GM21786 (cell line): Measurements from ENCODE around the gene OR2F1.

Source experiments
- ATAC-seq: cut with Tn5 transposase; IDR thresholded peaks from one replicate; pipeline ENCODE4 v1.9.1; 2021; ENCODE audit not compliant: unreplicated experiment

The OR2F1 gene, protein sequence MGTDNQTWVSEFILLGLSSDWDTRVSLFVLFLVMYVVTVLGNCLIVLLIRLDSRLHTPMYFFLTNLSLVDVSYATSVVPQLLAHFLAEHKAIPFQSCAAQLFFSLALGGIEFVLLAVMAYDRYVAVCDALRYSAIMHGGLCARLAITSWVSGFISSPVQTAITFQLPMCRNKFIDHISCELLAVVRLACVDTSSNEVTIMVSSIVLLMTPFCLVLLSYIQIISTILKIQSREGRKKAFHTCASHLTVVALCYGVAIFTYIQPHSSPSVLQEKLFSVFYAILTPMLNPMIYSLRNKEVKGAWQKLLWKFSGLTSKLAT

DNA sequence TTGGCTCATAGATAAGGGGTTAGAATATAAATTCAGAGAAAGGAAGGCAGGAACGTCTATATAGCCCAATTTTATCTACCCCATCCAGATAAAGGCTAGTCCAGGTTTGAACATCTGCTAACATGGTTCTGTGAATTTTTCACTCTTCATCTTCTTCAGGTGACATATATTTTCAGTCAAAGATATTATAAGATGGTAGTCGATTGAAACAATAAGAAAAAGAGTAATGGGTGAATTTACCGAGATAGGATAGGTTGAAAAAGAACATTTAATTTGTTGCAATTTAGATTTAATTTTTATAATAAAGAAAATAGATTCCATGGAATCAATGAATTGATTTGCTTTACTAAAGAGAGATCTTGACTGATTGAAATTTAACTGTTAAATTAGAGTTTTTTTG is at the start of gene OR2F1:
Gene OR2F1 (plus strand): TSS at position 301 of the 400 bp plus-strand sequence. CDS start 5,127 bp downstream, outside the sequence.
- ATAC-seq: no peak

DNA sequence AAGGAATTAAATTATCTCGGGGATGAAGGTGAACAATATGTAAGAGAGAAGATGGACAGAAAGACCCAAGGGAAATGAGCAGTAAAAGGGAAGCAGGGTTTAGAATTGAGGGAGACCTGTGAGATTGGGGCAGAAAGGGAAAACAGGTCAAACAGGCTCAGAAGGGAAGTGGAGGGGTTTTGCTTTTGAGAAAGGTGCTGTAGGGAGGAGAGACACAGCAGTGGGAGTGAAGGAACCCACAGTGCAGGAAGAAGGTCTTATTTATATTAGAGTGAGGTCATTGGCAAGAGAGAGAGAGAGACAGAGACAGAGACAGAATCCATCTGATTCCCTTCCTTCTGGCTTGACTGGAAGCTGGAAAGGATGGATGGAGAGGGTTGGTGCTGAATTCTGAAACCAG is 49.1 kb upstream of the OR2F1 start:
- no peak for ATAC-seq

DNA sequence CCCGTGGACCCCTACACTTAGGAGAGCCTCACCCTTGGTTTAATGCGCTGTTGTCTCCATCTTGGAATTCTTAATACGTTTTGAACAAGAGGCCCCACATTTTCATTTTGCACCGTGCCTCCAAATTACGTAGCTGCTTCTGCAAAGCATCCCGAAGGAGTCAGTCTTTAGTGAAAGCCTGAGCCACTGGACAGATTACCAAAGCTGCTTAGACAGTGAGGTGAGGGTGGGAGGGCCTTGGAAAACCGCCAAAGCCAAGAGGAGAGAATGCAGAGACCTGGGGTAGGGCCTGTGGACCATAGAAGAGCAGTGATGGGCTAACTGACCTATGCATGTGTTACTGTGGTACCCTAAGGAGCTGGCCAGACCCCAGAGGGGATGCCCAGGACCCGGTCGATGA is 48.5 kb upstream of the OR2F1 start:
- no peak for ATAC-seq

DNA sequence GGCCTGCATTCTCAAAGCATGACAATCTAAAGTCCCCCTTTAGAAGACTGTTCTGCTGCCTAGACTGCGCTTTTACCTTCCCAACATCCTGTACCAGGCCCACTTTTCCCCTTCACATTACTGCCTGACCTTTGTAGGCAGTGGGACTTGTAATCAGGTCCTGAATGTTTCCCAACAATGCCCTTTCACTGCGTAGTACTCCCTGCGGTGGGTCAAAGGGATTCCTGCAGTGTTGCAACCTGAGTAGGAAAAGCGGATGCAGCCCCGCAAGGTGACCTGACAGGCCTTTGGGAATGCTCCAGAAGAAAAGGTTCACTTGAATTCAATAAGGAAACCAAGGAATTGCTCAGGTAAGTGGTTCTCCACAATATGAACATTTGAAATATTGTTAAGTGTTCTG is 47.7 kb upstream of the OR2F1 start:
- no peak for ATAC-seq

DNA sequence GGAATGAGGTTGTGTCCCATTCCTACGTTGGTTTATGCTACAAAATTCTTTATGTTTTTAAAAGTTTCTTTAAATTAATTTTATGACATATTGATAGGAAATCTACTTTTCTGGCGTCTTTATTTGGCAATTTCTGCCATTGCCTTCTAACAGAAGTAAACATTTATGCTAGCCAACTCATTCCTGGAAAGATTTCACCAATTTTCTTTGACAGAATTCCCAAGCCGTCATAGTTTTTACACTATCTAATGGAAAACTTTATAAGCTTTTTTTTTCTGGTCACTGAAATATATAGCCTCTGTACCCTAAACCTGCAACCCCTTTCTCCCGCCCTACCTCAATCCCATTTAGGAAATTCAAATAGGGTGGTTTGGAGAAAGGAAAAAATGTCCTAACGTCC is 46.5 kb upstream of the OR2F1 start:
- ATAC-seq: no peak

DNA sequence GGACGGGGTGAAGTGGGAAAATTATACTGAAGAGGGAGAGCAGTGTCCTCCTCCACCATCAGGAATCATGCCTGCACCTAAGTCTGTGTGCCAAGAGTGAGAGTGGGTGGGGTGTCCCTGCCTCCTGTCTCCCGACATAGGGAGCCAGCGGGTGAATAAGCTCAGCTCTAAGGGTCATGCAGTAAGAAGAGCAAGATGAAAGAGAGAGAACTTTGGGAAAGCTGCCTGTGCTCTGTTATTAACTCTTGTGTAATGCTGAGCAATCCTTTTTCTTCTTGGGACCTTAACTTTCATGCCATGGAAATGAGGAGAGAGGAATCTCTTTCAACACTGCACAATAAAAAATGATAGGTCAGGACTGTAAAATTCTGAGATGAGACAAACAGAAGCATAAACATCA is 44.8 kb upstream of the OR2F1 start:
- ATAC-seq: no peak

DNA sequence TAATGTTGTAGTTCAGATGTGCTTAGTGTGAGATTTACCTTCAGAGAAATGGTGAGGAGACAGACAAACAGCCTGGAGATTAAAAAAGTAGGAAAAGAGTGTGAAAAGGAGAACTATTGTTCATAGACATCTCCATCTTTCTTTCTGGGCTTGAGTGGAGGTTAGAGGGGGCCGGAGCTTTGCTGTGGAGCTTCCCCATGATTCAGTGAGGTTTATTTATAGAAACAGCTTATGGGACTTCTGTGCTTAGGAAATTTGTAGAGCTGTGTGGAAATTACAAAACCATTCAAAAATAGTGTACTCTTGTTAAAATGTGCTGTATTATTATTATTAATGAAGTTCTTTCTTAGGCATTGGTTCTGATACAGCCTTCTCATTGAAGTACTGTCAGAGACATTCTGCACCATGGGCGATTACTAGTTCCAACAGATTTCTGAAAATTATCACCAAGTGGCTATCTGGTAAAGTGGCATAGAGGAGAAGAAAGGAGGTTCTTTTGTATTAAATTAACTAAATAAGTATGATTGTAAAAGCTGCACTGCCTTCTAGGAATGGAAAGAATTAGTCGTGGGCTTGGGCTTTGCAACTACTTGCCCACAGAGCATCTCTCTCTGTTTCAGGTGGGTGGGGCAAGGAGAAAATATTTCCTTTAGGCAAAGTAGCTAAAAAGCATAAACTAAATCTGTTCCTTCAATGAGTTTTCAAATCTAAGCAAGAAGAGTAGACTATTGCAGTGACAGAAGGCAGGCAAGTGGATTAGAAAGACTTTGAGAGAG is 44.0 kb upstream of the OR2F1 start:
- ATAC-seq: no peak

DNA sequence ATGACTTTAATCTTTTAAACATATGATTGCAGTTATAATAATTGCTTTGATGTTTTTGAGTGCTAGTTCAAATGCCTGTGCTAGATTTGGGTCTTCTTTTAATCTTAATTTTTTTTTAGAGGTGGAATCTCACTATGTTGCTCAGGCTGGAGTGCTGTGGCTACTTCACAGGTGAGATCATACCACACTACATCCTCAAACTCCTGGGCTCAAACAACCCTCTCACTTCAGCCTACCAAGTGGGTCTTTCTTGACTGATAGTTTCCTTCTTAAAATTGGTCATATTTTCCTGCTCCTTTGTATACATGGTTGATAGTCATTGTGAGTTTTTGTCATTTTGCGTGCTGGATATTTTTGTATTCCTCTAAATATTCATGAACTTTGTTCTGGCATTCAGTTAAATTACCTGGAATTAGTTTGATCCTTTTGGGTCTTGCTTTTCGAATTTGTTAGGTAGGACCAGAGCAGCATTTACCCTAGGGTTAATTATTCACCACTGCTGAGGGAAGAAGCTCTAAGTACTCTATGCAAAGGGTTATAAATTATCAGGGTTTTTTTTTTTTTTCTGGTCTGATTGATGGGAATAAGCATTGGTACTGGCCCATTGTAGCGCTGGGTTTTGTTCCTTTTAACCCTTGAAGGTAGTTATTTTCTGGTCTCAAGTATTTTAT is 40.6 kb upstream of the OR2F1 start:
- ATAC-seq: no peak

DNA sequence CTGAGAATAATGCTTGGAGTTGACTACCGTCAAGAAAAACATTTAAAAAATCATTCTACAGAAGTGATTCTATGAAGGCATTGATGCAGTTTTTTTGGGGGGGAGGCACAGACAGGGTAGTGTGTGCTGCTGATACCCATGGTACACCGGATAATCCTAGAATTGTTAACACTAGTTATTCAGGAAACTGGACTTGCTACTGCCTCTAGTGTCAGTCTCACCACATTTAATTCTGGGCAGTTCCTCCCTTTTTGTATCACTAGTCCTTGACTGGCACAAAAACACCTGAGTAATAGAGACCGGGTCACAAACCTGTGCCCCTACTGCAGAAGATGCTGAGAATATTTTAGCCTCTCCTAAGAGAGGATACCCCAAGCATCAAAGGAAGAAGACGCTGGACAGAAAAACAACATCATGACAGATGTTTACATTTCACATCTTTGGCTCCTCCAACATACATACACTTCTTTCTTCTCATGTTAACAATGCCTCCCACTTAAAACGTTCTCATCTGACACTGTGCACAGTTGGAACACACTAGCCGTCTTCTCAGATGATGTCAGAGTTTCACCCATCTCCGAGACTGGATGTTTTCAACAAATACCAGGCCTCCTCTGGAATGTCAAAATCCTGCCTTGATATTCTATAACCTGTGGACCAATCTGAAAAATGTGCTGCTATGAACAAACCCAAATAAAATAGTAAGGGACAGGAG is 39.5 kb upstream of the OR2F1 start:
- no peak for ATAC-seq

DNA sequence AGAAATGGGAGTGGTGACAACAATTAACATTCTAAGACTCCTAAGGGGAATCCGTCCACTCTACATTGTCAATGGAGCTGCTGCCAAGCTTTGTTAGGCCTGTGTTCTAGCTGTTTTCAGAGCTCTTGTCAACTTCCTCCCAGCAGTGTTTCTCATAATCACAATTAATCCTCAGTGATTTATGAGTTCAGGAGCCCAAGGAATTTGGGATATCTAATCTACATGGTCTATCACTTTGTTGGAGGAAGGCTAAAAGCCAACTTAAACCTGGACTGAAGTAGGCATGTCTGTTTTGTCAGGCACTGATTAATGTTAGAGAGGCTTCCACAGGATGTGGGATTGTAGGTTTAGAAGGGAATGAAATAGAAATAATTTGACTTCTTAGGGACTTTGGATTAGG is 29.8 kb upstream of the OR2F1 start:
- no peak for ATAC-seq

DNA sequence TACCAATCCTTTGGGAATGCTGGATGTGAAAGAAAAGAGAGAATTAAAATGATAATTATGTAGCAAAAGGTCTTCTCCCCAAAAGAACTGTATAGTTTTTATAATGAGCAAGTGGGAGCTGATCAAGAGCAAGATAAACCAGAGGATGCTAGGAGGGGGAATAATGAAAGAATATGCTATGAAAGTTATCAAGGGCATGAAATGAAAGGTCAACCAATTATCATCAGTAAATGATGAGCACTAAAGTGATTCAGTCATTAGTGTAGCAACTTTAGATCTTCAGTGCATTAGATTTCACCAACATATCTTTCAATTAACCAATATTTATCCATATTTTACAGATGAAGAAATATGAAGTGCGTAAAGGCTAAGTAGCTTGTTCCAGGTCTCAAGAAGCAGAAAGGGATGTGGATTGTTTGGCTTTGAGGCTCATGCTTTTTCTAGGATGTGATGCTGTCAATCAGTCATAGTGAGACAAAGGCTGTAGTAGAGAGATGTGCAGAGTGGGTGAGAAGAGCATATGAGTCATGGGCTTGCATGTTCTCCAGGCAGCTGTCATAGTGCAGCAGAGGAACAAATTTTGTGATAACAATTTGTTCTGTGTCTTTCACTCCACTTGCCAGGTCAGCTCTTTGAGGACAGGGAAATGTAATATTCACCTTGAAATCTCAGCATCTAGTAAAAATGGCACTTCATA is 25.3 kb upstream of the OR2F1 start:
- ATAC-seq: no peak

DNA sequence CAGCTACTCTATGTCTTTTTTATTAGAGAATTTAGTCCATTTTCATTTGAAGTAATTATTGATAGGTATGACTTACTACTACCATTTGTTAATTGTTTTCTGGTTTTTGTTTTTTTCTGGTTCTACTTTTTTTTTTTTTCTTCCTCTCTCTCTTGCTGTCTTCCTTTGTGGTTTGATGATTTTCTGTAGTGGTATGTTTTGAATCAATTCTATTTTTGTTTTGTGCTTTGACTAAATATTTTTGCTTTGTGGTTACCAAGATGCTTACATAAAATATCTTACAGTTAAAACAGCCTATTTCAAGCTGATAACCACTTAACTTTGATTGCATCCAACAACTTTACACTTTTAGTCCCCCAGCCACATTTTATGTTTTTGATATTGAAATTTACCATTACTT is 22.9 kb upstream of the OR2F1 start:
- ATAC-seq: no peak

DNA sequence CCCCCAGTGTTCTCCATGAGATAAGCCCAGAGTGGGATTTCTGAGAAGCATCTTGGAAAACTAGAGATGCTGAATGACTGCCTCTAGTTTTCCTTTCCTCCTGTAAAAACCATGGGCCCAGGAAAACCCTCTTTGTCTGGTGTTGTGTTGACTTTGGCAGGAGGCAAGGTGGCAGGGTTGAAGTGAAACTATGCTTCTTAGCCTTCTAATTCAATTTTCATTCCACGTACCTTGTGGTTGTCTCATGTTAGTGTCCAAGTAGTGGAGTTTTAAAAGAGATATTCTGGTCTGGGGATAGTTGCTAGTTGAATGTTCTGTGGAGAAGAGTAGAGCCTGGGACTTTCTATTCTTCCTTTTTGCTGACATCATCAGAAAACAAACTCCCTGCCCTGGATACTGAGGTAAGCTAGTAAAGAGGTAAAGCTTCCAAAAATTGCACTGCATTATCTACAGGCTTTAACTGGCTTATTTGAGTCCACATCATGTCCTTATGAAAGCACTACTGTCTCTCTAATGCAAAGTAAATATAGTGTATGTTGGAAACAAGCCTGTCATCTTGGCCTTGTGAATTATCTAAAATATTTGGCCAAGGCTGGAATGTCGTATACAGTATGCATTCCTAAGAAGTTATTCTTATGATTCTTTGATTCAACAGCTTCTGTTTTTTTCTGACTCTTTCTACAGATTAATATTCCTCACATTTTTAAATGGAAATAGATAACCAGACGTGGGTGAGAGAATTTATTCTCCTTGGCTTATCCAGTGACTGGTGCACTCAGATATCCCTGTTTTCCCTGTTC is 19.9 kb upstream of the OR2F1 start, which contains the start of gene OR2F2:
Gene OR2F2 (plus strand): TSS at position 708 of the 800 bp plus-strand sequence. CDS start 0 bp downstream, at position 708.
- ATAC-seq: no peak

DNA sequence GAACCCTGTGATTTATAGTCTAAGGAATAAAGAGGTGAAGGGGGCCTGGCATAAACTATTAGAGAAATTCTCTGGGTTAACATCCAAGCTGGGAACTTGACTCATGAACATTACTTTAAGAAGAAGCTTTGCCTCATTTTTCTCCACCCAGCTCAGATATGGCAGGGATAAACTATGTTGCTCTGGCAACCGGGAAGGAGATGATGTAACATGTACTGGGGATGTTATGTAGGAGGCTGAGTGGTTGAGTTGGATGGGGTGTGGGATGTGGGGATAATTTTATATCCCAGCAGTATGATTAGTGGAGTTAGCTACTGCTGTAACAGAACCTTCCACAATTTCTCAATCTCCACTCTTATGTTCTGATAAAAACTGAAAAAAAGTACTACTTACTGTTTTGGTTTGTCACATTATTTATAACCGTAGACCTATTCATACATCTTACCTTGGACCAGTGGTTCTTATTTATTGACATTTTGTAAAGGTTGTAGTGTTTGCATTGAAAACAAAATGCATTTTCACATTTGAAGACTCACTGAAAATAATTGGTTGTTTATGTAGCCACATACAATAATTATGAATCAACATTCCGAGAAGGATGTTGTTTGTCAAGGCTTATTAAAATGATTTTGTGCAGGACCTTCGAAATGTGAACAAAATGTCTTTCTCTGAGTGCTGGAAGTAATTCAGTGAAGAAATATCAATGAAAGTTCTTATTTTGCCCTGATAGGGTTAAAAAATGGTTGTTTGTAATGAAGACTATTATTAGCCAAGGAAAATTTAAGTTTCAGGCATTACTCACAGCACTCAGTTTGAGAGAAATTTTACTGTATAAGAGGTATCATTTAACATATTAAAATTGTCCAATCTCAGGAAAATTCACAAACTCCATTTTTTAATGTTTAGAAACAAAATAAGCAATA is 18.3 kb upstream of the OR2F1 start:
- ATAC-seq: no peak

DNA sequence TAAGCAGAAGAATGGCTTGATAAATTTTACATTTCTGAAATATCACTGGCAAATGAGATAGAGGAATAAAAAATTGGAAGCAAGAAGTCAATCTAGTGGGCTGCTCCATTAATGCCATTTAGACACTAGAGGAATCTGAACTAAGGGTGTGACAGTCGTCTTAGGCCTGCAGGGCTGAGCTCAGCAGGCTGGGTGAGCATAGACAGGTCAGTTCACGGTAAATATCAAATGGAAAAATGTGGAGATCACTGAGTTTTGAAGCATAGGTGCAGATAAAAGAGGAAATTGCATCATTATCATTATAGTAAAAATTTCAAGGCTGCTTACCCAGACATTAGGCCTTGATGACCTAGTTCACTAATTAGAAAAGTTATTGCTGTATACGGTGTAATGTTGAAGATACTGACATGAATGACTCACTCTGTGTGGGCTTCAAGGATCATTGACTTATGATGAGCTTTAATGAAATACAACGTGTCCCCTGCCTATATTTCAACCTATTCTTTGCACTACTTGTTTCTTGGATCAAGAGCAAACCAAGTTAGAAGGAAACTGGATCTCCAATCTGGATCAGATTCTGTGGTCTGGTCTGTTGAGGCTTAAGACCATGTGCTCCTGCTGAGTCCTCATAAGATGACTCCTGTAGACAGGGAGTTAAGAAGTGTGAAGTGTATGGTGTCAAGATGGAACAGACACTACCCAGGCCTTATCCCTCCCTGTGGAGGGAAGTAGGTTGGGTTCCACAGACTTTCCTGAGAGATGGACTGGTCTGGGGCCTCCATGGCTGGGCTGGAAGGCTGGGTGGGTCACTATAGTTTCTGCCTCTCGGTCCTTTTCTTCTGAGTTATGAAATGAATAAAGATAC is 16.0 kb upstream of the OR2F1 start:
- no peak for ATAC-seq

DNA sequence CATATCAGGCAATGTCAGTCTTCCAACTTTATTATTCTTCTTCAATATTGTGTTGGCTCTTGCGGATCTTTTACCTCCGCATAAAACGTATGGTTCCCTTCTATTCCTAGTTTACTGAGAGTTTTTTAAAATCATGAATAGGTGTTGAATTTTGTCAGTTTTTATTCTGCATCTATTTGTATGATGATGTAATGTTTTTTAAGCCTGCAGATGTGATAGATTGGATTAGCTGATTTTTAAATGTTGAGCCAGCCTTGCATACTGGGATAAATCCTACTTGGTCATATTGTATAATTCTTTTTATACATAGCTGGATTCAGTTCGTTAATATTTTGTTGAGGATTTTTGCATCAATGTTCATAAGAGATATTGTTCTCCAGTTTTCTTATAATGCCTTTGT is 9.2 kb upstream of the OR2F1 start:
- no peak for ATAC-seq

DNA sequence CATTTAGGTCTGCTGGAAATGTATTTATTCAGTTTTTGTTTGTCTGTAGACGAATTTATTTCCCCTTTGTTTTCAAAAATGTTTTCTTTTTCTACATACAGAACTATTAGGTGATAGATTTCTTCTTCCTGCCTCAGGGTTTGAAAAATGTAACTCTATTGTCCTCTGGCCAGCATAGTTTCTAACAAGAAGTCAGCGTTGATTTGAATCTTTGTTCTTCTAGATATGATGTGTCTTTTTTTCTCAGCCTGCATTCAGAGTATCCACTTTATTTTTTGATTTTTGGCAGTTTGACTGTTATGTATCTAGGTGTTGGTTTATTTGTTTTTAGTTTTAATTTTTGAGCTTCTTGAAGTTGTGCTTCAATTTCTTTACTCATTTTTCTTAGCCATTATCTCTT is 7.5 kb upstream of the OR2F1 start:
- no peak for ATAC-seq

DNA sequence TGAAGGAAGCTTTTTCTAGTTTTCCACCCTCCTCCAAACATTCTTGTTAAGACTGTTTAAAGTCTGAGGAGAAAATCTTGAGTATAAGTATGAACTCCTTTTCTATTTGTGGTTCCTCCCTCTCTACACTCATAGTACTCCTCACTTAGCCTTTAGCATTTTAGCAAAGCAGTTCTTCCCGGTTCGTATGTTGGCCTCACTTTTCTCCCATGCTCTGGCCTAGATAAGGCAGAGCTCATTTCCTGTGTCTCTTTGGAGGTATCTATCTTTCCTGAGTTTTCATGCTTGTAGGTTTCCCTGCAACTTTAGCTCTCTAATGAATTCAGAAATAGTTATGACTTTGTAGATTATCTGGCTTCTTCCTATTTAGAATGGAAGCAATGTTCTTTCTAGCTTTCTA is 5.9 kb upstream of the OR2F1 start:
- no peak for ATAC-seq
